ENCODE results near the gene NSFL1C. TPM values are rescaled to one million over a fixed set of nuclear protein-coding genes. Genes with fewer than 3 reads are reported as not detected.

The NSFL1C gene
- total RNA-seq, 1 donor from 2014 or later: 80.1 TPM

- Mint-ChIP-seq H3K27me3 (ENCODE audit: unreplicated experiment) (no peaks in the 10 kb centered on the region), H3K9me3 (ENCODE audit: unreplicated experiment) (peaks cover 14% of the 10 kb centered on the region), H3K27ac (ENCODE audit: unreplicated experiment) (no peak overlapping the region), H3K4me1 (ENCODE audit: unreplicated experiment) (peaks cover 27% of the 10 kb centered on the region), H3K4me3 (ENCODE audit: unreplicated experiment) (no peak overlapping the region), H3K36me3 (ENCODE audit: unreplicated experiment) (no peaks in the 10 kb centered on the region)
- peak; percentile 54 for DNase-seq (ENCODE audit: extremely low spot score, unreplicated experiment)
- TF ChIP-seq CTCF (IDR thresholded peaks at IDR 0.05): no peak
Observed at GRCh38 chr20:1417790-1418189, 48.9 kb downstream of the NSFL1C start.

GRCh38 chr20:1417273-1417672 is 49.4 kb downstream of the NSFL1C start:
- H3K36me3 Mint-ChIP-seq (ENCODE audit: unreplicated experiment): no peaks in the 10 kb centered on the region
- H3K4me1 Mint-ChIP-seq (ENCODE audit: unreplicated experiment): peaks cover 27% of the 10 kb centered on the region
- peaks cover 14% of the 10 kb centered on the region for H3K9me3 Mint-ChIP-seq (ENCODE audit: unreplicated experiment)
- no peak for TF ChIP-seq CTCF (IDR thresholded peaks at IDR 0.05)
- no peak overlapping the region for H3K4me3 Mint-ChIP-seq (ENCODE audit: unreplicated experiment)
- peak; percentile 56 for DNase-seq (ENCODE audit: extremely low spot score, unreplicated experiment)
- H3K27ac Mint-ChIP-seq (ENCODE audit: unreplicated experiment): peak overlapping the region; percentile 45
- no peaks in the 10 kb centered on the region for H3K27me3 Mint-ChIP-seq (ENCODE audit: unreplicated experiment)

- Mint-ChIP-seq H3K9me3 (ENCODE audit: unreplicated experiment) (peaks cover 10% of the 10 kb centered on the region), H3K4me3 (ENCODE audit: unreplicated experiment) (no peak overlapping the region), H3K4me1 (ENCODE audit: unreplicated experiment) (peaks cover 27% of the 10 kb centered on the region), H3K27me3 (ENCODE audit: unreplicated experiment) (peaks cover 3% of the 10 kb centered on the region), H3K27ac (ENCODE audit: unreplicated experiment) (no peak overlapping the region), H3K36me3 (ENCODE audit: unreplicated experiment) (no peaks in the 10 kb centered on the region)
- DNase-seq (ENCODE audit: extremely low spot score, unreplicated experiment): no peak
- no peak for TF ChIP-seq CTCF (IDR thresholded peaks at IDR 0.05)
Observed at GRCh38 chr20:1415667-1416468, 50.8 kb downstream of the NSFL1C start.

DNA sequence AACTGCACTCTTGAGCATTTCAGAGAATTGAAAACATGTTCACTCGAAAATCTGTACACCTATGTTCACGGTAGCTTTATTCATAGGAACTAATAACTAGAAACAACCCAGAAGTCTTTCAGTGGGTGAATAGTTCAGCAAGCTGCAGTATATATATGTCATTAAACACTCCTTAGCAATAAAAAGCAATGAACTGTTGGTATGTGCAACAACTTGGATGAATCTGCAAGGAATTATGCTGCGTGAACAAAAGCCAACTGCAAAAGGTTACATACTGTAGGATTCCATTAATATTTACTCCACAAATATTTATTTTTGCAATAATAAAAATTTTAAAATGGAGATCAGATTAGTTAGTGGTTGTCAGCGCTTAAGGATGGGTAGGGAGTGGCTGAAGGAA is 51.7 kb downstream of the NSFL1C start:
- no peak for TF ChIP-seq CTCF (IDR thresholded peaks at IDR 0.05)
- no peak for DNase-seq (ENCODE audit: extremely low spot score, unreplicated experiment)
- H3K4me3 Mint-ChIP-seq (ENCODE audit: unreplicated experiment): no peak overlapping the region
- H3K36me3 Mint-ChIP-seq (ENCODE audit: unreplicated experiment): no peaks in the 10 kb centered on the region
- no peak overlapping the region for H3K27ac Mint-ChIP-seq (ENCODE audit: unreplicated experiment)
- peaks cover 27% of the 10 kb centered on the region for H3K4me1 Mint-ChIP-seq (ENCODE audit: unreplicated experiment)
- H3K27me3 Mint-ChIP-seq (ENCODE audit: unreplicated experiment): peaks cover 5% of the 10 kb centered on the region
- peaks cover under 1% of the 10 kb centered on the region for H3K9me3 Mint-ChIP-seq (ENCODE audit: unreplicated experiment)

DNA sequence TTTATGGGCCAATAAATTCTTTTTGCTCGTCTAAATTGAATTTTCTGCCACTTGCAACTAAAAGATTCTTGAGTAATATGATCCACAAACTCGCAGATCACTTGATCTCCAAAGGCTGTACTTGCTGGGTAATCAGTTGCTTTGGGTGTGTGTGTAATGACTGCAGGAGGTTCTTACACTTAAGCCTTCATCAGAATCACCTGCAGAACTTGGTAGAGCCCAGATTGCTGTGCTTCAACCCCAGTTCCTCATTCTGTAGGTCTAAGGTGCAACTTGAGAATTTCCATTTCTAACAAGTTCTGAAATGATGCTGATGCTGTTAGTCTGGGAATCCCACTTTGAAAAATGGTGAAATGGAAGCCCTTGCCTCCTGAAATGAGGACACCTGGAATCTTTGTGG is 60.8 kb downstream of the NSFL1C start:
- no peak for TF ChIP-seq CTCF (IDR thresholded peaks at IDR 0.05)
- Mint-ChIP-seq H3K36me3 (ENCODE audit: unreplicated experiment) (no peaks in the 10 kb centered on the region), H3K9me3 (ENCODE audit: unreplicated experiment) (no peaks in the 10 kb centered on the region), H3K27ac (ENCODE audit: unreplicated experiment) (no peak overlapping the region), H3K4me1 (ENCODE audit: unreplicated experiment) (no peaks in the 10 kb centered on the region), H3K27me3 (ENCODE audit: unreplicated experiment) (peaks cover 2% of the 10 kb centered on the region), H3K4me3 (ENCODE audit: unreplicated experiment) (no peak overlapping the region)
- no peak for DNase-seq (ENCODE audit: extremely low spot score, unreplicated experiment)
